Keratinocyte (primary cell): ENCODE data around the gene TFDP2.

Experiments
- CTCF ChIP-seq, 3 experiments: IDR thresholded peaks in 1 of 3; conservative IDR thresholded peaks in 1 of 3; optimal IDR thresholded peaks in 1 of 3; 2 replicates in 2 of 3; 3 replicates in 1 of 3; pipeline versions ENCODE3 to v1.5.1; 2011; ENCODE audit warnings: low read length in 3 of 3, mild to moderate bottlenecking in 3 of 3, moderate library complexity in 2 of 3, control low read depth in 1 of 3, inconsistent platforms in 1 of 3; ENCODE audit not compliant: insufficient read depth in 2 of 3; ENCODE audit errors: extremely low read depth in 1 of 3
- EZH2 ChIP-seq: IDR thresholded peaks from one replicate; pipeline ENCODE4 v1.6.1; 2012; ENCODE audit warnings: inconsistent platforms, mild to moderate bottlenecking, low read length, moderate library complexity

- no peak for TF ChIP-seq CTCF (optimal IDR thresholded peaks at IDR 0.05 in 1 of 3, IDR thresholded peaks at IDR 0.05 in 1 of 3, conservative IDR thresholded peaks at IDR 0.05 in 1 of 3; ENCODE audit: extremely low read depth in 1 of 3, insufficient read depth in 2 of 3, low read length in 3 of 3)
- no peak for TF ChIP-seq EZH2
Measured at GRCh38 chr3:142053244-142053643, 96.1 kb downstream of the TFDP2 start.
